Mesenchymal stem cell (in vitro differentiated cells and primary cell): ENCODE data around the gene HMGXB4. TPM values are rescaled to one million over a fixed set of nuclear protein-coding genes. Genes with fewer than 3 reads are reported as not detected.

ENCODE experiments used
- small RNA-seq: library from polyadenylated mRNA; stranded (forward); fragments of <200 nt; extraction: miRNeasy Mini kit (QIAGEN cat#:217004); gene quantifications from one replicate; pipeline ENCODE3, GENCODE V24; 2013; ENCODE audit warnings: low read depth

The HMGXB4 gene

Small RNA genes lying within 50 kb of the gene (small RNA-seq; reads per million reads assigned to genes)
- gene MIR3909, result 114 reads per million, percentile 93 among the genes with 10 or more reads in this experiment
- gene MIR6069, result not detected
- gene RNU7-167P, result not detected
